ENCODE measurements around the gene POLK. TPM values are rescaled to one million over a fixed set of nuclear protein-coding genes. Genes with fewer than 3 reads are reported as not detected.
"Not testable (repeated sequence)": the region's sequence is repeated elsewhere in the genome, so short reads cannot be mapped to it uniquely, and the experiment has no call there.

POLK gene
- total RNA-seq, 1 experiment from 2014 or later = 20.9 TPM

- H2AFZ ChIP-seq = no peak overlapping the region
- no peaks in the 10 kb centered on the region for H3K9me3 ChIP-seq (ENCODE audit: insufficient read depth, low read depth)
- no peaks in the 10 kb centered on the region for H3K79me2 ChIP-seq (ENCODE audit: low read depth)
- intact Hi-C loops (cut with micrococcal nuclease; ENCODE audit: unreplicated experiment) = no loop called here
- DNase-seq = no peak
- no peak overlapping the region for H3K27ac ChIP-seq
- no TSS peak for BruUV-seq (replicated peaks)
- H3K36me3 ChIP-seq (ENCODE audit: low read depth) = 0 out of 2 replicates have a peak, but pooled peaks cover 7% of the 10 kb centered on the region
- no peaks in the 10 kb centered on the region for H4K20me1 ChIP-seq (ENCODE audit: insufficient read depth)
- no peak overlapping the region for H3K4me2 ChIP-seq
- no peak overlapping the region for H3K4me3 ChIP-seq
- POLR2A ChIA-PET (ENCODE audit: unreplicated experiment) = no interaction called here
- CTCF ChIA-PET = no interaction called here
- no peaks in the 10 kb centered on the region for H3K4me1 ChIP-seq (replicated peaks; ENCODE audit: insufficient read depth)
- H3K9me2 ChIP-seq (ENCODE audit: insufficient read depth) = no peaks in the 10 kb centered on the region
- no peaks in the 10 kb centered on the region for H3K27me3 ChIP-seq (ENCODE audit: insufficient read depth, low read depth)
- H3F3A ChIP-seq (ENCODE audit: insufficient read depth, low read depth) = no peaks in the 10 kb centered on the region
- no peak for TF ChIP-seq CTCF (conservative IDR thresholded peaks at IDR 0.05)
- no peak for TF ChIP-seq EZH2 (IDR thresholded peaks at IDR 0.05; ENCODE audit: low read depth)
Measured at GRCh38 chr5:75553358-75553757, 41.7 kb downstream of the POLK start.

GRCh38 chr5:75558221-75558620 is 46.5 kb downstream of the POLK start:
- CTCF ChIA-PET = interaction anchor here (0.7 kb wide), 1 partner anchor 30 kb away, joined by 8 read pairs; no protein-coding TSS in a partner anchor
- Histone ChIP-seq H3K27ac (no peak overlapping the region), H3K9me3 (ENCODE audit: insufficient read depth, low read depth) (no peaks in the 10 kb centered on the region), H3K4me2 (no peak overlapping the region), H2AFZ (no peak overlapping the region), H3K4me1 (replicated peaks; ENCODE audit: insufficient read depth) (no peaks in the 10 kb centered on the region), H3K4me3 (no peak overlapping the region), H3K79me2 (ENCODE audit: low read depth) (no peaks in the 10 kb centered on the region), H3K27me3 (ENCODE audit: insufficient read depth, low read depth) (no peaks in the 10 kb centered on the region), H4K20me1 (ENCODE audit: insufficient read depth) (no peaks in the 10 kb centered on the region), H3F3A (ENCODE audit: insufficient read depth, low read depth) (no peaks in the 10 kb centered on the region), H3K9me2 (ENCODE audit: insufficient read depth) (no peaks in the 10 kb centered on the region), H3K36me3 (ENCODE audit: low read depth) (0 out of 2 replicates have a peak, but pooled peaks cover 3% of the 10 kb centered on the region)
- POLR2A ChIA-PET (ENCODE audit: unreplicated experiment) = interaction anchor here (0.7 kb wide), 1 partner anchor 9 kb away, joined by 16 read pairs; no protein-coding TSS in a partner anchor
- DNase-seq = no peak
- no TSS peak for BruUV-seq (replicated peaks)
- no peak for TF ChIP-seq CTCF (conservative IDR thresholded peaks at IDR 0.05)
- TF ChIP-seq EZH2 (IDR thresholded peaks at IDR 0.05; ENCODE audit: low read depth) = no peak
- intact Hi-C loops (cut with micrococcal nuclease; ENCODE audit: unreplicated experiment) = no loop called here

GRCh38 chr5:75558981-75559632 is 47.4 kb downstream of the POLK start:
- Histone ChIP-seq H3K36me3 (ENCODE audit: low read depth) (no peaks in the 10 kb centered on the region), H2AFZ (no peak overlapping the region), H3K9me2 (ENCODE audit: insufficient read depth) (no peaks in the 10 kb centered on the region), H3K4me3 (no peak overlapping the region), H3K9me3 (ENCODE audit: insufficient read depth, low read depth) (0 out of 2 replicates have a peak, but pooled peaks cover 5% of the 10 kb centered on the region), H3K27ac (no peak overlapping the region), H3K27me3 (ENCODE audit: insufficient read depth, low read depth) (no peaks in the 10 kb centered on the region), H3K79me2 (ENCODE audit: low read depth) (no peaks in the 10 kb centered on the region), H4K20me1 (ENCODE audit: insufficient read depth) (no peaks in the 10 kb centered on the region), H3K4me2 (no peak overlapping the region), H3K4me1 (replicated peaks; ENCODE audit: insufficient read depth) (no peaks in the 10 kb centered on the region), H3F3A (ENCODE audit: insufficient read depth, low read depth) (no peaks in the 10 kb centered on the region)
- DNase-seq = no peak
- intact Hi-C loops (cut with micrococcal nuclease; ENCODE audit: unreplicated experiment) = no loop called here
- no TSS peak for BruUV-seq (replicated peaks)
- ChIA-PET CTCF (no interaction called here), POLR2A (ENCODE audit: unreplicated experiment) (no interaction called here)
- TF ChIP-seq CTCF (conservative IDR thresholded peaks at IDR 0.05) (no peak), EZH2 (IDR thresholded peaks at IDR 0.05; ENCODE audit: low read depth) (no peak)

- H3K4me2 ChIP-seq; H3K9me2 ChIP-seq (ENCODE audit: insufficient read depth); H3K36me3 ChIP-seq (ENCODE audit: low read depth); H3K4me1 ChIP-seq (replicated peaks; ENCODE audit: insufficient read depth); H3K27ac ChIP-seq; H3K9me3 ChIP-seq (ENCODE audit: insufficient read depth, low read depth); H3K27me3 ChIP-seq (ENCODE audit: insufficient read depth, low read depth); H3F3A ChIP-seq (ENCODE audit: insufficient read depth, low read depth); DNase-seq; CTCF ChIA-PET; H2AFZ ChIP-seq; BruUV-seq (replicated peaks); H3K79me2 ChIP-seq (ENCODE audit: low read depth); H3K4me3 ChIP-seq; H4K20me1 ChIP-seq (ENCODE audit: insufficient read depth); POLR2A ChIA-PET (ENCODE audit: unreplicated experiment): not testable (repeated sequence)
- intact Hi-C loops (cut with micrococcal nuclease; ENCODE audit: unreplicated experiment) = loop anchor here (10.0 kb wide), 1 partner anchor 206 kb away; no protein-coding TSS in a partner anchor
Measured at GRCh38 chr5:75560655-75561054, 49.0 kb downstream of the POLK start.

GRCh38 chr5:75565991-75566709 is 54.5 kb downstream of the POLK start:
- POLR2A ChIA-PET (ENCODE audit: unreplicated experiment) = interaction anchor here (0.5 kb wide), 1 partner anchor 11 kb away, joined by 3 read pairs; no protein-coding TSS in a partner anchor
- H4K20me1 ChIP-seq (ENCODE audit: insufficient read depth); H2AFZ ChIP-seq; CTCF ChIA-PET; H3K9me3 ChIP-seq (ENCODE audit: insufficient read depth, low read depth); H3K9me2 ChIP-seq (ENCODE audit: insufficient read depth); H3K36me3 ChIP-seq (ENCODE audit: low read depth); H3K79me2 ChIP-seq (ENCODE audit: low read depth); H3K27me3 ChIP-seq (ENCODE audit: insufficient read depth, low read depth): not testable (repeated sequence)
- TSS peak; percentile 63 for BruUV-seq (replicated peaks)
- Histone ChIP-seq H3F3A (ENCODE audit: insufficient read depth, low read depth) (peaks cover 12% of the 10 kb centered on the region; the same call in 1 of the 2 replicates), H3K4me2 (peak overlapping the region; percentile 60), H3K4me1 (replicated peaks; ENCODE audit: insufficient read depth) (peaks cover 21% of the 10 kb centered on the region), H3K4me3 (peak overlapping the region; percentile 16; the same call in 1 of the 2 replicates), H3K27ac (peak overlapping the region; percentile 24; the same call in 1 of the 2 replicates)
- DNase-seq = peak in 1 of 2 experiments; percentile 45
- intact Hi-C loops (cut with micrococcal nuclease; ENCODE audit: unreplicated experiment) = loop anchor here (5.0 to 10.0 kb wide), 2 partner anchors 54 to 211 kb away; partner anchors contain the start of genes CERT1 and POLK
